DMS114 treated with DMSO at 0.1 percent for 48 hours (cell line): Measurements from ENCODE around the gene PIGQ.

Source experiments
- DNase-seq: peaks from one replicate; lab custom pipeline; 2025; ENCODE audit not compliant: unreplicated experiment; lab: John Stamatoyannopoulos, UW

Gene PIGQ

GRCh38 chr16:625977-626765, 56.4 kb downstream of the PIGQ start:
- DNase-seq: no peak

- no peak for DNase-seq
Observed at GRCh38 chr16:626787-627453, 57.2 kb downstream of the PIGQ start.

DNA sequence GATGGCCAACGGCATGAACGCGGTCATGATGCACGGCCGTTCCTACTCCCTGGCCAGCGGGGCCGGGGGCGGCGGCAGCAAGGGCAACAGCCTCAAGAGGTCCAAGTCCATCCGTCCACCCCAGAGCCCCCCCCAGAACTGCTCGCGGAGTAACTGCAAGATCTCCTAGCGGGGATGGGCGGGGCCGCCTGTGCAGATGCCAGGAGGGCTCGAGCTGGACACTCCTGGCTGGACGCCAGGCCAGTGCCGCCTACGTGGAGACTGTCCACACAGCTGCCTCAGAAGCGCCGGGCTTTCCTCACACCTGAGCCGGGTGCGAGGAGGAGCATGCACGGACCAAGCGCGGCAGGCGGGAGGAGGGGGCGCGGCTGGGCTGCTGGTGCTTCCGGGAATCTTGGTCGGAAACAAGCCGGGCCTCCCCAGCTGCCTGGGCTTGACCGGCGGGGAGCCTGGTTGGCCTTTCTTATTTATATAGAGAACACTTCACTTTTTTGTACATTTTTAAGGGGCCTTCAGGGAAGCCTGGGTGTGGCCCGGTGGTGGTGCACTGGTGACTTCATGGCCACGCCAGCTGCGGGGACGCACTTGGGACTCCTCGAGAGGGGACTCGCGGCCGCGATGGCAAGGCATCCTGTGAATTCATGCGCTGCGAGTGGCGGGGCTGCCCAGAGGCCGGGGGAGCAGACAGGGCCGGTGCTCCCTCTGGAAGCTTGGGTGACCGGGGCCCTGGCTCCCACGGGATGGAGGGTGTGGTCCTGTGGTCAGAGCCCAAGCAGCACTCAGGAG, 57.9 kb downstream of the PIGQ start:
- no peak for DNase-seq

DNA sequence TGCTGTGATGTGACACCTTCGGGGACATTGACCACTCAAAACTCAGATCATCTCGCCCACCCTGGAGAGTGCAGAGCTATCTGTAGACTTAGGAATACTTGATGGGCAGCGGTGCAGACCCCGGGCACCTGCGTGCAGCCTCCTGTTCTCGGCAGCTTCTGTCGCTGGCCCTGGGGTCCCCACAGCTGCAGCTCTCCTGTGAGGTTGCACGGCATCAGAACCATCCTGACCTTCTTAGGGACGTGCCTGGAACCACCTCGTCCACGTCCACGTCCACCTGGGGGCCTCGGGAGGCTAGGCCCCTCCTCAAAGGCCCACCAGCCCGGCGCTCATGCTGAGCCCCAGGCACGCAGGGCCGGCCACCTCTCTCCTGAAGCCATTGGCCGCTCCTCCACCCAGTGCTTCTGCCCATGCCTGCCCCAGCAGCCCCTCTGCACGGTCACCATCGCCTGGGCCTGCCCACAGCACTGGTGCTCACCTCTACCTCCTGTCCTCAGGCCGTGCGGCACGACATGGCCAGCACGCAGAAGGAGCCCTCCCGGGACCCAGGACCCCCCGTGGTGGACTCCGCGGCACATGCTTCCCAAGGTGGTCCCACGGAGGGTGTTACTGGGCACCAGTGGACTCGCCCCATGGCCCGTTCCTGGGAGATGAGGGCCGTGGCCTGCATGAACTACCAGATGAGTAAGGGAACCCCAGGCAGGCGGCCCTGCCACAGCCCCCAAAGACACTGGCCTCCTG, 58.7 kb downstream of the PIGQ start:
- DNase-seq: no peak

GRCh38 chr16:629185-629832, 59.5 kb downstream of the PIGQ start:
- no peak for DNase-seq

GRCh38 chr16:629833-630248, 60.1 kb downstream of the PIGQ start:
- DNase-seq: no peak

DNA sequence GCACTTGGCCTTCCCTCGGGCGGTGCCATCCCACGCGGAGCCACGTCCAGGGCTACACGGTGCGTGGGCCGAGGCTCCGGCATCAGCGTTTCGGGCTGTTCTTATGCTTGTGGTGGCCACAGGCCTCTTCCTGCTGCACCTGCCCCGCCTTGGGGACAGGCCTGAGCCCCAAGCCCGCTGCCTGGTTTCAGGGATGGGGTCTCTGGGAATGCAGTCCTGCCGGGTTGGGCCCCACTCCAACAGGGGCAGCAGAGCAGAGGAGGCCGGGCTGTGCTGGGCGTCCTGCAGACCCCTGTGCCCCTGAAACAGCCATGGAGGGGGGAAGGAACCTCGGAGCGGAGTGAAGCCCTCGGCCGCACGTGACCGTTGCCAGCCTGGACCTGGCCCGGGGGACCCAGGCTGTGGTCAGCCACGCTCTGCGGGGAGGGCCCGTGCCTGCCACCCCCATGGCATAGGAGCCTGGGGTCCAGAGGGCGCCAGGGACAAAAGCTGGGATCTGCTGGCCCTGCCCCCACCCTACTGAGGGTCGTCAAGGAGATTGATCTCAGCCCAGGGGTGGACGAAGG, 60.6 kb downstream of the PIGQ start:
- DNase-seq: no peak

GRCh38 chr16:630815-631405, 61.1 kb downstream of the PIGQ start, which contains the start of gene WFIKKN1:
TSS of gene WFIKKN1 (plus strand) at chr16:630985. CDS start at chr16:631254, 269 bp downstream.
- no peak for DNase-seq

GRCh38 chr16:631808-632358, 62.1 kb downstream of the PIGQ start:
- no peak for DNase-seq

DNA sequence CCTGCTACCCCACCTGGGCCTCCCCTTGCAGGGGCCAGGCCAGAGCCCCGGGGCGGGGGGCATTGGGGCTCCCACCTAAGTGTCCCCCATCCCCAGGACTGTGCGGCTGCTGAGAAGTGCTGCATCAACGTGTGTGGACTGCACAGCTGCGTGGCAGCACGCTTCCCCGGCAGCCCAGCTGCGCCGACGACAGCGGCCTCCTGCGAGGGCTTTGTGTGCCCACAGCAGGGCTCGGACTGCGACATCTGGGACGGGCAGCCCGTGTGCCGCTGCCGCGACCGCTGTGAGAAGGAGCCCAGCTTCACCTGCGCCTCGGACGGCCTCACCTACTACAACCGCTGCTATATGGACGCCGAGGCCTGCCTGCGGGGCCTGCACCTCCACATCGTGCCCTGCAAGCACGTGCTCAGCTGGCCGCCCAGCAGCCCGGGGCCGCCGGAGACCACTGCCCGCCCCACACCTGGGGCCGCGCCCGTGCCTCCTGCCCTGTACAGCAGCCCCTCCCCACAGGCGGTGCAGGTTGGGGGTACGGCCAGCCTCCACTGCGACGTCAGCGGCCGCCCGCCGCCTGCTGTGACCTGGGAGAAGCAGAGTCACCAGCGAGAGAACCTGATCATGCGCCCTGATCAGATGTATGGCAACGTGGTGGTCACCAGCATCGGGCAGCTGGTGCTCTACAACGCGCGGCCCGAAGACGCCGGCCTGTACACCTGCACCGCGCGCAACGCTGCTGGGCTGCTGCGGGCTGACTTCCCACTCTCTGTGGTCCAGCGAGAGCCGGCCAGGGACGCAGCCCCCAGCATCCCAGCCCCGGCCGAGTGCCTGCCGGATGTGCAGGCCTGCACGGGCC, 62.9 kb downstream of the PIGQ start:
- no peak for DNase-seq

GRCh38 chr16:633336-634050, 63.7 kb downstream of the PIGQ start:
- DNase-seq: no peak
